Stimulated activated naive CD8-positive, alpha-beta T cell treated with anti-CD3 and anti-CD28 coated beads, Interleukin-15, amount 100 ng/mL, for 72 hours (primary cell): Measurements from ENCODE around the gene GPR21.
A peak's percentile ranks its signal among the peaks of the same experiment; 100 is the strongest.

Experiments
- ATAC-seq: fragments of 150-1000 bp; cut with Tn5 transposase; 2 replicates; pipeline ENCODE4 v1.10.0; 2021; ENCODE audit warnings: mild to moderate bottlenecking, moderate library complexity
- DNase-seq, 2 donors: peaks; one replicate each; pipeline ENCODE4 v3.0.0; 2021 to 2022
- H3K27ac Mint-ChIP-seq, 2 donors: one replicate each; pipeline ENCODE4 v1.8.0; 2022; ENCODE audit warnings: mild to moderate bottlenecking in 2 of 2, mixed read lengths in 2 of 2, moderate library complexity in 2 of 2
- H3K27me3 Mint-ChIP-seq: one replicate; pipeline ENCODE4 v1.8.0; 2022; ENCODE audit warnings: mixed read lengths
- H3K4me1 Mint-ChIP-seq: one replicate; pipeline ENCODE4 v1.8.0; 2022; ENCODE audit warnings: mild to moderate bottlenecking, mixed read lengths
- H3K4me3 Mint-ChIP-seq, 2 donors: one replicate each; pipeline ENCODE4 v1.8.0; 2022; ENCODE audit warnings: mild to moderate bottlenecking in 2 of 2, mixed read lengths in 2 of 2, moderate library complexity in 1 of 2
- H3K9me3 Mint-ChIP-seq, 2 donors: one replicate each; pipeline ENCODE4 v1.8.0; 2022; ENCODE audit warnings: mixed read lengths in 2 of 2

GPR21 gene

GRCh38 chr9:123016631-123017030 is 16.8 kb upstream of the GPR21 start:
- no peak overlapping the region for H3K27ac Mint-ChIP-seq
- ATAC-seq (no peak), DNase-seq (no peak)
- no peaks in the 10 kb centered on the region for H3K27me3 Mint-ChIP-seq
- no peaks in the 10 kb centered on the region for H3K4me1 Mint-ChIP-seq
- H3K9me3 Mint-ChIP-seq: peaks cover 0 to 3% of the 10 kb centered on the region in 2 donors
- no peak overlapping the region for H3K4me3 Mint-ChIP-seq

GRCh38 chr9:123020796-123021195 is 12.7 kb upstream of the GPR21 start:
- H3K27ac Mint-ChIP-seq: no peak overlapping the region
- no peak for DNase-seq
- ATAC-seq: no peak
- H3K27me3 Mint-ChIP-seq: no peaks in the 10 kb centered on the region
- H3K4me1 Mint-ChIP-seq: no peaks in the 10 kb centered on the region
- no peaks in the 10 kb centered on the region for H3K9me3 Mint-ChIP-seq
- H3K4me3 Mint-ChIP-seq: no peak overlapping the region

DNA sequence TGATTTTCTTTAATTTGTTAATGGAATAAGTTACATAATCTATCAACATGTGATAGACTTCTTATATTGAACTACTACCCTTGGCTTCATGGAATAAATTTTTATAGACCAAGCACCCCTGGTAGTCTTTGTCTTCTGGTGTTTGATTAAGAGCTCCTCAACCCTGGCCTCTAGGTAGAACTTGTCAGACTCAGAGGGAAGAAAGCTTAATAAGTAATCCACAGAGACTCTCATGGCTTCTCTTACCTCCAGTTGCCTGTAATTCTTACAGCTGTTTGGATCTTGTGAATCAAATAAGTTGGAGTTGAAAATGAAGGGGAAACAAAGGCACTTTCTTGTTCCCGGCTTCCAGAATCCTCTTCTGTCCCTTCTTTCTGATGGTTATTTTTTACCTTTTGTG is 7.0 kb upstream of the GPR21 start:
- DNase-seq (no peak), ATAC-seq (no peak)
- H3K4me3 Mint-ChIP-seq: no peak overlapping the region
- no peak overlapping the region for H3K27ac Mint-ChIP-seq
- H3K27me3 Mint-ChIP-seq: no peaks in the 10 kb centered on the region
- H3K4me1 Mint-ChIP-seq: no peaks in the 10 kb centered on the region
- no peaks in the 10 kb centered on the region for H3K9me3 Mint-ChIP-seq

DNA sequence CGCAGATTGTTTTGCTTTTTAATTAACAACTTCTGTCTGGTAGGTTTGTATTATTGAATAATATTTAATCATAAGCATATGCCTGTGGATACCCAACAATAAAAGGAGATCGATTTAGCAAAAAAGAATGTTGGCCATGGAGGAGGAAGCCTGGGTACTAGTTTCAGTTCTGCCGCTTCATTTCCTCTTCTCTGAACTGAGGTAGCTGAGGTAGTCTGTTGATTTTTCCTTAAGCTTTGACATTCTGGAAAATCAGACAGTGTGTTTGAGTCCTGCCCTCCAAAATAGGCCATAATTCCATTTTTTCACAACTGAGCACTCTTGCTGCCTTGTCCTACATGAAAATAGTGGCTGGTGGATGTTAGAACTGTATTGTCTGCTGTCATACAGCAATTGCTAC is 6.0 kb upstream of the GPR21 start:
- Mint-ChIP-seq H3K4me1 (no peaks in the 10 kb centered on the region), H3K4me3 (no peak overlapping the region), H3K9me3 (no peaks in the 10 kb centered on the region), H3K27me3 (no peaks in the 10 kb centered on the region), H3K27ac (no peak overlapping the region)
- no peak for DNase-seq
- no peak for ATAC-seq

GRCh38 chr9:123028136-123028535 is 5.3 kb upstream of the GPR21 start:
- ATAC-seq (no peak), DNase-seq (no peak)
- Mint-ChIP-seq H3K9me3 (no peaks in the 10 kb centered on the region), H3K27ac (no peak overlapping the region), H3K27me3 (no peaks in the 10 kb centered on the region), H3K4me1 (no peaks in the 10 kb centered on the region), H3K4me3 (no peak overlapping the region)

GRCh38 chr9:123028973-123029372 is 4.5 kb upstream of the GPR21 start:
- Mint-ChIP-seq H3K4me3 (no peak overlapping the region), H3K9me3 (no peaks in the 10 kb centered on the region), H3K27ac (no peak overlapping the region), H3K27me3 (no peaks in the 10 kb centered on the region), H3K4me1 (peaks cover 8% of the 10 kb centered on the region)
- ATAC-seq (no peak), DNase-seq (no peak)

- Mint-ChIP-seq H3K4me3 (no peak overlapping the region), H3K4me1 (peaks cover 16% of the 10 kb centered on the region), H3K9me3 (no peaks in the 10 kb centered on the region), H3K27me3 (no peaks in the 10 kb centered on the region), H3K27ac (peak overlapping the region in 1 of 2 donors; percentile 66)
- no peak for ATAC-seq
- DNase-seq: no peak
These were observed 1.5 kb upstream of the GPR21 start for GRCh38 chr9:123031963-123032362.

GRCh38 chr9:123033864-123034601 is 566 bp downstream of the GPR21 start:
- Mint-ChIP-seq H3K27ac (no peak overlapping the region), H3K9me3 (no peaks in the 10 kb centered on the region), H3K4me1 (peaks cover 23% of the 10 kb centered on the region), H3K4me3 (no peak overlapping the region), H3K27me3 (no peaks in the 10 kb centered on the region)
- DNase-seq (no peak), ATAC-seq (no peak)

- H3K27ac Mint-ChIP-seq: peak overlapping the region in 1 of 2 donors; percentile 42
- H3K27me3 Mint-ChIP-seq: no peaks in the 10 kb centered on the region
- DNase-seq: no peak
These were observed 1.5 kb downstream of the GPR21 start for GRCh38 chr9:123034881-123035510.

GRCh38 chr9:123035791-123036190 is 2.3 kb downstream of the GPR21 start:
- DNase-seq: no peak
- ATAC-seq: no peak
- Mint-ChIP-seq H3K4me3 (no peak overlapping the region), H3K4me1 (peaks cover 23% of the 10 kb centered on the region), H3K27me3 (no peaks in the 10 kb centered on the region), H3K9me3 (no peaks in the 10 kb centered on the region), H3K27ac (no peak overlapping the region)

More at GRCh38 chr9:123034881-123035510, 1.5 kb downstream of the GPR21 start:
- Mint-ChIP-seq H3K4me3 (no peak overlapping the region), H3K4me1 (peaks cover 23% of the 10 kb centered on the region), H3K9me3 (no peaks in the 10 kb centered on the region)
- ATAC-seq: no peak

- Mint-ChIP-seq H3K4me3 (no peak overlapping the region), H3K9me3 (peaks cover under 1 to 4% of the 10 kb centered on the region in 2 donors), H3K4me1 (peaks cover 23% of the 10 kb centered on the region), H3K27ac (peak overlapping the region in 1 of 2 donors; percentile 47), H3K27me3 (no peaks in the 10 kb centered on the region)
- no peak for DNase-seq
- ATAC-seq: no peak
These were observed 3.6 kb downstream of the GPR21 start for GRCh38 chr9:123036893-123037545.

DNA sequence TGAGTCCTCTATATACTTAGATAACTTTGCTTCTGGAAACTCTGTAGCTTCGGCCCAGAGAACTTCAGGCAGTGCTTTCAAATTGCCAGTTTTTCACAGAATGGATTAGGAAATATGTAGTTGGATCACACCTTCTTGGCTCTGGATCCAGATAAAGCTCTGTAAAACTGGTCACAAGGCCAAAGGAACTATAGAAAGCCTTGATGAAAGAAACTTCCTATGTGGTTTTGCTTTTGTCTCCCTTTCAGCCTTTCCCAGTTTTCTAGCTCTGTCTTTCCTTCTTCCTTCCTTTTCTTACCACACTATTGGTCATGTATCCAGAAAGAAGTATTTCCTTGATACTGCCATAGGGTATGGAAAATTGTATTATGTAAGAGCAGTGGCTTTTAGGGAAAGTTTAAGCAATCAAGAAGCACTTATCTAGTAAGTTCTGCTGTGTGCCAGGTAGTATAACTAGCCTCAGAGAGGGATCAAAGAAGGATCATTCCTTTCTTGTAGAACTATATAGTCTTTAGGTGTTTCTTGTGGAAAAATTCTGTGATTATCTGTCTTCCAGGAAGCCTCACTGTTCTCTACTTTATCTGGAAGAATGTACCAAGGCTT is 6.3 kb downstream of the GPR21 start:
- Mint-ChIP-seq H3K4me3 (no peak overlapping the region), H3K9me3 (peaks cover 6 to 9% of the 10 kb centered on the region in 2 donors), H3K4me1 (peaks cover 11% of the 10 kb centered on the region), H3K27me3 (no peaks in the 10 kb centered on the region), H3K27ac (no peak overlapping the region)
- ATAC-seq (no peak), DNase-seq (no peak)

GRCh38 chr9:123040801-123041200 is 7.3 kb downstream of the GPR21 start:
- ATAC-seq (no peak), DNase-seq (no peak)
- H3K27me3 Mint-ChIP-seq: no peaks in the 10 kb centered on the region
- H3K9me3 Mint-ChIP-seq: peaks cover 6 to 9% of the 10 kb centered on the region in 2 donors
- H3K4me1 Mint-ChIP-seq: peaks cover 11% of the 10 kb centered on the region
- H3K27ac Mint-ChIP-seq: no peak overlapping the region
- no peak overlapping the region for H3K4me3 Mint-ChIP-seq

DNA sequence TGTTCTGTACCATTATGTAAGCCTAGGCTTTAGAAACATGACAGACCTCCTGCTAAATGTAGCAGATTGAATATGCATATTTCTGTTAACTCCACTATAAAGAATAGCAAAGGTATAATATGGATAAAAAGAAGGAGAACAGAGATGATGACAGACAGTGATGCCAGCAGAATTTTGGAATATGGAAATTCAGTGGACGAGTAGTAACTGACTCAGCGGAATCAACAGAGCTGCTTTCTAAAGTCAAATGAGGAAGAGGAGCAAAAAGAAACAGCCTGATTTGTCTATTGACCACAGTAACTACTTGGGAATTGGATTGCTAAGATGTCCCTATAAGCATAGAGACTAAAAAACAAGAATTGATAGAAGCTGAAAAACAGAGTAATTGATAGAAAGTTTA is 8.0 kb downstream of the GPR21 start:
- Mint-ChIP-seq H3K9me3 (peaks cover 6 to 9% of the 10 kb centered on the region in 2 donors), H3K4me3 (no peak overlapping the region), H3K27me3 (no peaks in the 10 kb centered on the region), H3K27ac (no peak overlapping the region), H3K4me1 (peaks cover 11% of the 10 kb centered on the region)
- no peak for ATAC-seq
- no peak for DNase-seq

- no peak overlapping the region for H3K4me3 Mint-ChIP-seq
- DNase-seq: no peak
- H3K9me3 Mint-ChIP-seq: peaks cover 6 to 9% of the 10 kb centered on the region in 2 donors
- no peaks in the 10 kb centered on the region for H3K27me3 Mint-ChIP-seq
- ATAC-seq: no peak
- H3K27ac Mint-ChIP-seq: no peak overlapping the region
- H3K4me1 Mint-ChIP-seq: no peaks in the 10 kb centered on the region
These were observed 9.8 kb downstream of the GPR21 start for GRCh38 chr9:123043081-123043939.
